BLaER1 treated with 17β-estradiol and CSF1 and Interleukin-3, amounts not matched to agents 10 nM and 100 nM (cell line): Measurements from ENCODE around the gene DPH6.

ENCODE experiments used
- H3K27ac ChIP-seq, 11 experiments: shearing (Covaris generic); formaldehyde crosslinking; 2 replicates each; pipeline ENCODE4 v1.8.1; 2022
- H3K27me3 ChIP-seq, 11 experiments: shearing (Covaris generic); formaldehyde crosslinking; 2 replicates each; pipeline ENCODE4 v1.8.1; 2022
- H3K36me3 ChIP-seq, 11 experiments: shearing (Covaris generic); formaldehyde crosslinking; 2 replicates each; pipeline ENCODE4 v1.8.1; 2022
- H3K4me1 ChIP-seq, 10 experiments: shearing (Covaris generic); formaldehyde crosslinking; 2 replicates each; pipeline ENCODE4 v1.8.1; 2022
- H3K4me2 ChIP-seq, 11 experiments: shearing (Covaris generic); formaldehyde crosslinking; 2 replicates each; pipeline ENCODE4 v1.8.1; 2022
- H3K4me3 ChIP-seq, 10 experiments: shearing (Covaris generic); formaldehyde crosslinking; 2 replicates each; pipeline ENCODE4 v1.8.1; 2022
- H3K9ac ChIP-seq, 11 experiments: shearing (Covaris generic); formaldehyde crosslinking; 2 replicates each; pipeline ENCODE4 v1.8.1; 2022
- H3K9me3 ChIP-seq, 11 experiments: shearing (Covaris generic); formaldehyde crosslinking; replicated peaks in 1 of 11; 2 replicates each; pipeline ENCODE4 v1.8.1; 2022
- H4K20me1 ChIP-seq, 11 experiments: shearing (Covaris generic); formaldehyde crosslinking; 2 replicates each; pipeline ENCODE4 v1.8.1; 2022
- Cebpa-rat ChIP-seq, 11 experiments: shearing (Covaris generic); IDR thresholded peaks; 2 replicates each; pipeline ENCODE4 v1.8.1; 2022

DPH6 gene

GRCh38 chr15:35499723-35500122 lies 46.2 kb downstream of the DPH6 start:
- Histone ChIP-seq H3K9ac (no peak overlapping the region), H3K4me2 (no peak overlapping the region), H3K4me1 (peaks cover 0 to 60% (median 0%) of the 10 kb centered on the region in 10 experiments; a peak in 7 of 20 replicates), H3K27ac (no peak overlapping the region), H4K20me1 (no peaks in the 10 kb centered on the region), H3K4me3 (no peak overlapping the region), H3K27me3 (no peaks in the 10 kb centered on the region), H3K36me3 (no peaks in the 10 kb centered on the region), H3K9me3 (no peaks in the 10 kb centered on the region)
- TF ChIP-seq Cebpa-rat (IDR thresholded peaks at IDR 0.05): no peak

GRCh38 chr15:35496585-35496984 lies 49.4 kb downstream of the DPH6 start:
- H3K4me3 ChIP-seq: no peak overlapping the region
- H3K4me1 ChIP-seq: peaks cover 0 to 48% (median 0%) of the 10 kb centered on the region in 10 experiments; a peak in 7 of 20 replicates
- no peaks in the 10 kb centered on the region for H4K20me1 ChIP-seq
- peak overlapping the region in 2 of 11 experiments; percentile 56 to 61; a peak in 4 of 22 replicates for H3K27ac ChIP-seq
- no peak overlapping the region for H3K9ac ChIP-seq
- H3K27me3 ChIP-seq: no peaks in the 10 kb centered on the region
- TF ChIP-seq Cebpa-rat (IDR thresholded peaks at IDR 0.05): no peak
- H3K36me3 ChIP-seq: no peaks in the 10 kb centered on the region
- H3K9me3 ChIP-seq: no peaks in the 10 kb centered on the region
- peak overlapping the region in 2 of 11 experiments; percentile 51 to 53; a peak in 4 of 22 replicates for H3K4me2 ChIP-seq

GRCh38 chr15:35495080-35495479 lies 50.9 kb downstream of the DPH6 start:
- Histone ChIP-seq H3K27ac (no peak overlapping the region), H3K4me3 (no peak overlapping the region), H3K9ac (no peak overlapping the region), H3K4me2 (no peak overlapping the region), H3K36me3 (no peaks in the 10 kb centered on the region), H3K4me1 (peaks cover 0 to 40% (median 0%) of the 10 kb centered on the region in 10 experiments; a peak in 7 of 20 replicates), H4K20me1 (no peaks in the 10 kb centered on the region), H3K9me3 (no peaks in the 10 kb centered on the region), H3K27me3 (no peaks in the 10 kb centered on the region)
- TF ChIP-seq Cebpa-rat (IDR thresholded peaks at IDR 0.05): no peak

GRCh38 chr15:35491999-35492398 lies 54.0 kb downstream of the DPH6 start:
- H3K27me3 ChIP-seq: no peaks in the 10 kb centered on the region
- H3K4me3 ChIP-seq: no peak overlapping the region
- no peak overlapping the region for H3K4me2 ChIP-seq
- peaks cover 0 to 14% (median 0%) of the 10 kb centered on the region in 10 experiments; a peak in 7 of 20 replicates for H3K4me1 ChIP-seq
- no peak overlapping the region for H3K27ac ChIP-seq
- TF ChIP-seq Cebpa-rat (IDR thresholded peaks at IDR 0.05): no peak
- H4K20me1 ChIP-seq: no peaks in the 10 kb centered on the region
- H3K36me3 ChIP-seq: peaks cover 5 to 11% (median 7%) of the 10 kb centered on the region in 11 experiments; a peak in 20 of 22 replicates
- H3K9ac ChIP-seq: no peak overlapping the region
- H3K9me3 ChIP-seq: peaks cover 13 to 20% (median 16%) of the 10 kb centered on the region in 11 experiments

GRCh38 chr15:35491173-35491572 lies 54.8 kb downstream of the DPH6 start:
- Histone ChIP-seq H3K9me3 (peaks cover 21 to 29% (median 24%) of the 10 kb centered on the region in 11 experiments), H3K4me2 (no peak overlapping the region), H3K4me1 (peaks cover 0 to 8% (median 0%) of the 10 kb centered on the region in 10 experiments; a peak in 5 of 20 replicates), H3K9ac (no peak overlapping the region), H3K36me3 (peaks cover 11 to 19% (median 15%) of the 10 kb centered on the region in 11 experiments; a peak in 21 of 22 replicates), H3K27me3 (no peaks in the 10 kb centered on the region), H3K4me3 (no peak overlapping the region), H3K27ac (no peak overlapping the region), H4K20me1 (no peaks in the 10 kb centered on the region)
- no peak for TF ChIP-seq Cebpa-rat (IDR thresholded peaks at IDR 0.05)

GRCh38 chr15:35490511-35490910 lies 55.5 kb downstream of the DPH6 start:
- Histone ChIP-seq H3K36me3 (peaks cover 11 to 26% (median 17%) of the 10 kb centered on the region in 11 experiments; a peak in 21 of 22 replicates), H3K4me1 (peaks cover 0 to 1% (median 0%) of the 10 kb centered on the region in 10 experiments; a peak in 2 of 20 replicates)
- TF ChIP-seq Cebpa-rat (IDR thresholded peaks at IDR 0.05): no peak

GRCh38 chr15:35487417-35487816 lies 58.5 kb downstream of the DPH6 start:
- Histone ChIP-seq H3K4me2 (no peak overlapping the region), H3K9me3 (peaks cover 28 to 41% (median 35%) of the 10 kb centered on the region in 11 experiments), H4K20me1 (no peaks in the 10 kb centered on the region), H3K27ac (no peak overlapping the region), H3K27me3 (no peaks in the 10 kb centered on the region), H3K4me3 (peak overlapping the region in 2 of 10 experiments; percentile 6 to 14; a peak in 1 of 20 replicates), H3K9ac (no peak overlapping the region), H3K36me3 (peaks cover 15 to 28% (median 17%) of the 10 kb centered on the region in 11 experiments; a peak in 21 of 22 replicates), H3K4me1 (peaks cover 0 to 3% (median 0%) of the 10 kb centered on the region in 10 experiments; a peak in 1 of 20 replicates)
- TF ChIP-seq Cebpa-rat (IDR thresholded peaks at IDR 0.05): no peak

More at GRCh38 chr15:35490511-35490910, 55.5 kb downstream of the DPH6 start:
- peaks cover 27 to 35% (median 31%) of the 10 kb centered on the region in 11 experiments for H3K9me3 ChIP-seq
- H3K4me3 ChIP-seq: no peak overlapping the region
- no peak overlapping the region for H3K9ac ChIP-seq
- H3K27me3 ChIP-seq: no peaks in the 10 kb centered on the region
- no peaks in the 10 kb centered on the region for H4K20me1 ChIP-seq
- no peak overlapping the region for H3K4me2 ChIP-seq
- H3K27ac ChIP-seq: no peak overlapping the region

GRCh38 chr15:35486296-35486695 lies 59.7 kb downstream of the DPH6 start:
- no peak overlapping the region for H3K27ac ChIP-seq
- H3K9ac ChIP-seq: no peak overlapping the region
- H3K4me2 ChIP-seq: no peak overlapping the region
- no peaks in the 10 kb centered on the region for H3K27me3 ChIP-seq
- peaks cover 28 to 41% (median 35%) of the 10 kb centered on the region in 11 experiments for H3K9me3 ChIP-seq
- H3K4me1 ChIP-seq: peaks cover 0 to 3% (median 0%) of the 10 kb centered on the region in 10 experiments; a peak in 1 of 20 replicates
- no peaks in the 10 kb centered on the region for H4K20me1 ChIP-seq
- H3K4me3 ChIP-seq: no peak overlapping the region
- peaks cover 15 to 28% (median 17%) of the 10 kb centered on the region in 11 experiments; a peak in 21 of 22 replicates for H3K36me3 ChIP-seq
- TF ChIP-seq Cebpa-rat (IDR thresholded peaks at IDR 0.05): no peak

- H3K4me1 ChIP-seq: peaks cover 0 to 3% (median 0%) of the 10 kb centered on the region in 10 experiments; a peak in 1 of 20 replicates
- no peak overlapping the region for H3K4me2 ChIP-seq
- no peak overlapping the region for H3K4me3 ChIP-seq
- H3K27ac ChIP-seq: no peak overlapping the region
- no peak overlapping the region for H3K9ac ChIP-seq
- no peak for TF ChIP-seq Cebpa-rat (IDR thresholded peaks at IDR 0.05)
- no peaks in the 10 kb centered on the region for H4K20me1 ChIP-seq
- peaks cover 28 to 41% (median 35%) of the 10 kb centered on the region in 11 experiments for H3K9me3 ChIP-seq
- H3K27me3 ChIP-seq: no peaks in the 10 kb centered on the region
- peaks cover 15 to 28% (median 17%) of the 10 kb centered on the region in 11 experiments; a peak in 21 of 22 replicates for H3K36me3 ChIP-seq
These were observed 60.6 kb downstream of the DPH6 start for GRCh38 chr15:35485411-35485810.
